ENCODE measurements around the gene EPDR1.

GRCh38 chr7:37973915-37974314, 53.5 kb downstream of the EPDR1 start:
- TF ChIP-seq CTCF (optimal IDR thresholded peaks at IDR 0.05 in 1 of 3, IDR thresholded peaks at IDR 0.05 in 1 of 3, conservative IDR thresholded peaks at IDR 0.05 in 1 of 3; ENCODE audit: extremely low read depth in 1 of 3, insufficient read depth in 2 of 3, low read length in 3 of 3) = no peak
- no peak for TF ChIP-seq EZH2 (IDR thresholded peaks at IDR 0.05; ENCODE audit: low read length)
